GM04504 (cell line): ENCODE measurements around the gene MCF2L2.
"Not testable (repeated sequence)": the region's sequence is repeated elsewhere in the genome, so short reads cannot be mapped to it uniquely, and the experiment has no call there.

Source experiments
- DNase-seq: peaks from one replicate; pipeline ENCODE4 v3.0.0-alpha.2; 2012; ENCODE audit warnings: low read depth

MCF2L2 gene, protein sequence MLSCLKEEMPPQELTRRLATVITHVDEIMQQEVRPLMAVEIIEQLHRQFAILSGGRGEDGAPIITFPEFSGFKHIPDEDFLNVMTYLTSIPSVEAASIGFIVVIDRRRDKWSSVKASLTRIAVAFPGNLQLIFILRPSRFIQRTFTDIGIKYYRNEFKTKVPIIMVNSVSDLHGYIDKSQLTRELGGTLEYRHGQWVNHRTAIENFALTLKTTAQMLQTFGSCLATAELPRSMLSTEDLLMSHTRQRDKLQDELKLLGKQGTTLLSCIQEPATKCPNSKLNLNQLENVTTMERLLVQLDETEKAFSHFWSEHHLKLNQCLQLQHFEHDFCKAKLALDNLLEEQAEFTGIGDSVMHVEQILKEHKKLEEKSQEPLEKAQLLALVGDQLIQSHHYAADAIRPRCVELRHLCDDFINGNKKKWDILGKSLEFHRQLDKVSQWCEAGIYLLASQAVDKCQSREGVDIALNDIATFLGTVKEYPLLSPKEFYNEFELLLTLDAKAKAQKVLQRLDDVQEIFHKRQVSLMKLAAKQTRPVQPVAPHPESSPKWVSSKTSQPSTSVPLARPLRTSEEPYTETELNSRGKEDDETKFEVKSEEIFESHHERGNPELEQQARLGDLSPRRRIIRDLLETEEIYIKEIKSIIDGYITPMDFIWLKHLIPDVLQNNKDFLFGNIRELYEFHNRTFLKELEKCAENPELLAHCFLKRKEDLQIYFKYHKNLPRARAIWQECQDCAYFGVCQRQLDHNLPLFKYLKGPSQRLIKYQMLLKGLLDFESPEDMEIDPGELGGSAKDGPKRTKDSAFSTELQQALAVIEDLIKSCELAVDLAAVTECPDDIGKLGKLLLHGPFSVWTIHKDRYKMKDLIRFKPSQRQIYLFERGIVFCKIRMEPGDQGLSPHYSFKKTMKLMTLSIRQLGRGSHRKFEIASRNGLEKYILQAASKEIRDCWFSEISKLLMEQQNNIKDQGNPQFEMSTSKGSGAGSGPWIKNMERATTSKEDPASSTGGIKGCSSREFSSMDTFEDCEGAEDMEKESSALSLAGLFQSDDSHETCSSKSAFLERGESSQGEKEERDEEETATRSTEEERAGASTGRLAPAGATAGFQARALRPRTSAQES

DNA sequence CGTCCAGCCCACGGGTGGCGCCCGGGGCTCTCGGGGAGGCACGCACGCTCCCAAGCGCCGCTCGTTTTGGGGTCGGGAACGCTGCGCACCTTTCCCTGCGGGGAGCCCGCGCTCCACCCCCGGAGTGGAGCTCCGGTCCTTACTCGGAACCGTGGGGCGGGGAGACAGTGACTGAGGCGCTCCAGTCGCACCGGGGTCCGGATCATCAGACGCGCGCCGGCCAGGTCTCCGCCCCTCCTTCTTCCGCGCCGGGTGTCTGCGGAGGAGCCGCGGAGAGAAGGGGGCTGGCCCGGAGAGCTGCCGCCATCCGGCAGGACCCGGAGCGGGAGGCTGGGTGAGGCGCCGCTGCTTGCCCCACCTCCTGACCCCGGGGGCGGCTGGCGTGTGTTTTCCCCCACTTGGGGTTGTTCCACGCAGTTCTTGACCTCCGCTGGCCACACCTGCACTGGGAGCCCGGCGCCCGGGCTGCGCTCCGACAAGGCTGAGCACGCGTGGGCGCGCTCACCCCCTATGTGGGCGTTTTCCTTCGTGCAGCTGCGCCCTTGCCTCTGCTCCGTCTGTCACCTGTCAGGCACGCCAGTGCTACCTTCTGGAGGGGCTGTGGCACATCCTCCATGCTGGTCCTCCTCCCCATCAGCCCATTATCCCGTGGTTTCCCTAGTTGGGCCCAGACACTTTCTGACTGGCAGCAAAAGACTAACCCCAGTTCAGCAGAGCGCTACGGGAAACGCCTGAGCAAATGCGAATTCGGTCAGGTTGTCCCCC, at the start of gene MCF2L2:
Gene MCF2L2, minus strand, starts transcription at position 173 of the 765 bp plus-strand sequence. CDS start 642 bp downstream, outside the sequence.
- DNase-seq, result no peak

DNA sequence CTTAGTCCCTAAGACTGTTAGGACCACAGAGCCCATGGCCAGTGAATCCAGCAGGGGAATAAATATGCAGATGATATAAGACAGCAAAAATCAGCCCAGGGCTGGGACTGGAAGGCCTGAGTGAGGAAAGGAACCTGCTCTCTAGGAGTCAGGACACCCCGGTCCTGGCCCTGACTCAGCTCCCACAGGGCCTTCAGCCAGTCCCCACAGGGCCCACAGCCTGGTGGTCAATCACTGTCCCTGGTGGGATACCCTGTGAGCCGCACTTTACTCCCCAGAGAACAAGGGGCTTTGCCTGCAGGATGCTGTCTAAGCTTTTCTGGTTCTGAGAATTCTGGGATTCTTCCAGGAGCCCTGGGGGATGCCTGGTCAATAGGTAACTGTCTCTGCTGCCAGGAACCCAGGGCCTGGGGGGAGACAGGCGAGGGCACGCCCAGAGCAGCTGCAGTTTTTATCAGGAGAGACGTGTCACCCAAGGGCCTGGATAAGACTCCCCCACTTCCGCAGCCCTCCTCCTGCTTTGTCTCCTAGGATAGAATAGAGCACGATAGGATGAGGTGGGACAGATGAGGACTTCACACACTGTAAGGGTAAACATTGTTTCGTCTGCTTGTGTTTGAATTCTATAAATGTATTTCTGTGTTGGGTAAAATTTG, 49.5 kb upstream of the MCF2L2 start:
- no peak for DNase-seq

DNA sequence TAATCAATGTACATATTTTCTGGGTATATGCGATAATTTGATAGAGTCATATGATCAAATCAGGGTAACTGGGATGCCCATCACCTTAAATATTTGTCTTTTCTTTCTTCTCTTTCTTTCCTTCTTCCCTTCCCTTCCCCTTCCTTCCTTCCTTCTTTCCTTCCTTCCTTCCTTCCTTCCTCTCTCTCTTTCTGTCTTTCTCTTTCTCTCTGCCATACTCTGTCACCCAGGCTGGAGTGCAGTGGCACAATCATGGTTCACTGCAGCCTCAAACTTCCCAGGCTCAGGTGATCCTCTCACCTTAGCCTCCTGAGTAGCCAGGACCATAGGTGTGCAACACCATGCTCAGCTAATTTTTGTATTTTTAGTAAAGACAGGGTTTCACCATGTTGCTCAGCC, 47.3 kb upstream of the MCF2L2 start:
- not testable (repeated sequence) for DNase-seq

DNA sequence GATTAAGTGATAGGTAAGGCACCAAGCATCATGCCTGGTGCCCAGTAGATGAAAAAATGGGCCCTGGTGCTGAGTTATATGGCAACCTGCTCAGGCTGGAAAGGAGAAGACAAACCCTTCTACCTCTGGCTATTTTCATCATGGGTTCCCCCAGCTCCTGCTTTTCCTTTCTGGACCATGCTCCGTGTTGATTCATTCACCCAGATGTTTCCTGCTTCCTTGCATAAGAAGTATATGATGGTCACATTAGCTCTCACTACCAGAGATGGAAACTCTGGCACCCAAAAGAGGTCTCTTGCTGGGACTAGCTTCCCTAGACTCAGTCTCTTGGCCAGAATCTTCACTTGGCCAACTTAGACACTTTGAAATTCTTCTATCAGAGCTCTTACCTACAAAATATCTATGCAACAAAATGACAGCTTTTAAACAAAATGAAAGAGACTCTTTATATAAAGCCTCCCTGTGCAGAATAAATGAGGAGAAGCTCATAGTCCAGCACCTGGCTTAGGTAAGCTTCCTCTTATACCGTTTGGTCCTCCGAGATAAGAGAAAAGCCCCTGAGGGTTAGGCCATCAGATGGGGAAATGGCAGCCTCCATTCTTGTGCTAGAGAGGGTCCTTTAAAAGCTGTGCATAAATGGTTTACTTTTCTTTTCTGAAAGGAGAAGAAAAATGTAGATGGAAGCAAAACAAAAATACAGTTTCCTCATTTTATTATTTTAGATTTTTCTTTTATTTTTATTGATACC, 46.8 kb upstream of the MCF2L2 start:
- DNase-seq, result no peak

DNA sequence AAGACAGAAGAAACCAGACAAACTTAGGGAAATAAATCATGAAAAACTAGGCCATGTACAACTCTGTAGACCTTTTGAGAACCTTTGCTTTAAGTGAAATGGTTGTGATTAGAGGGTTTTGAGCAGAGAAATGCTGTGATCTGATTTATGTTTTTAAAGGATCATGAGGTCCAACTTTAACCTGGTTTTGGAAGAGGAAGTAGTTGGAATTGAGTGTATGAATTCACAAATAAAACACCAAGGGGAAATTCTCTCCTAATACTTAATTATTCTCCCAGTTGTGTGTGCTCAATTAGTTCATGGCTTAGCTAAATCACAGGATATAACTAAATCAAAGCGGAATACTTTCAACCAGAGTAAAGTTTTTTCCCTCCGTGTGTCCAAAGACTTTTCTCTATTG, 45.5 kb upstream of the MCF2L2 start:
- DNase-seq, result no peak

DNA sequence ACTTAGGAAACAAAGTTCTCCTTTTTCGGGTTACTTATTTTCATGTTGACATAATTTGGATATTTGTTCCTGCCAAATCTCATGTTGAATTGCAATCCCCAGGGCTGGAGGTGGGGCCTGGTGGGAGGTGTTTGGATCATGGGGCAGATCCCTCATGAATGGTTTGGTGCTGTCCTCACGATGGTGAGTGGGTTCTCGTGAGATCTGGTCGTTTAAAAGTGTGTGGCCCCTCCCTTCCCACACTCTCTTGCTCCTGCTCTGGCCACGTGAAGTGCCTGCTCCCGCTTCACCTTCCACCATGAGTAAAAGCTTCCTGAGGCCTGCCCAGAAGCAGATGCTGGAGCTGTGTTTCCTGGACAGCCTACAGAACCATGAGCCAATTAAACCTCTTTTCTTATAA, 43.7 kb upstream of the MCF2L2 start:
- no peak for DNase-seq

DNA sequence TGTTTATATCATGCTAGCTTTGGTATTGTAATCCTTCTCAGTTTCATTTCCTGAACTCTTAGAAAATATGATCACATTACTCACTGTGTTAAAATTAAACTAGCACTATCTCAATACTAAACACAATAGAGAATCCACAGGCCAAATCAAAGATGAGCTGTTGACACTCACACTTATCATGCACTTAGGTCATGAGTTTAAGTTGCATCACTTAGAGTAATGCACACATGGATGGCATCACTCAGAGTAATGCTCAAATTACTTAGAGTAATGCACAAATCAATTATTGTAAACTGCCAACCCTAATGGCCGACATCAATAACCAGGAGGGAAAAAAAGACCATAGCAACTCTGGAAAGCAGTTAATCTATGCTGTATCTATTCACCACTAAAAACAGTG, 40.0 kb upstream of the MCF2L2 start:
- no peak for DNase-seq

DNA sequence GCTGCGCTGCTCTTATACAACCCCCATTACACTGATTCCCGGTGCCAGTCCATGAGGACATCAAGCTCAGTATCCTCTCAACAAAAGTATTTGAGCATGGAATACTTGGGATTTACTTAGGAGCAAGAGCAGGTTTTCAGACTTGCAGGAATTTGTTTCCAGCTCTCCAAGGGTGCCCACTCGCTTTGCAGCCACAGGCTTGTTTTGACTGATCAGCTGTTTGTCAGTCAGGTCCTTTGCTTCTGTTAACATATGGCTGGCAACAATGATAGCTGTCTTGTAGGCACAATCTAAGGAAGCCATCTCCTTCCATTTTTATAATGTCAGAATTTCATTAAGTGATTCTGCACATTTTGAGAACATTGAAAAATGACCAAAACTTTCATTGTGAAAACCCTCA, 38.2 kb upstream of the MCF2L2 start:
- no peak for DNase-seq

DNA sequence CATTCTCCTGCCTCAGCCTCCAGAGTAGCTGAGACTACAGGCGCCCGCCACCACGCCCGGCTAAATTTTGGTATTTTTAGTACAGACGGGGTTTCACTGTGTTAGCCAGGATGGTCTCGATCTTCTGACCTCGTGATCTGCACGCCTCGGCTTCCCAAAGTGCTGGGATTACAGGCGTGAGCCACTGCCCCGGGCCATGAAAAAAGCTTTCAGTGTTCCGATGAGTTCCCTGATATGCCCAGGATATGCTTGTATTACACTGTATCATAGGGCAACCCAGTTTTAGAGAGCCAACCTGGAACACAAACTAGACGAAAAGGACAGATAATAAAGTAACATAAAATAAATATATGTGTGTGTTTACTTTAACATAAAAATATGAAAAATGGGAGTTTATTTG, 37.3 kb upstream of the MCF2L2 start:
- DNase-seq, result not testable (repeated sequence)

DNA sequence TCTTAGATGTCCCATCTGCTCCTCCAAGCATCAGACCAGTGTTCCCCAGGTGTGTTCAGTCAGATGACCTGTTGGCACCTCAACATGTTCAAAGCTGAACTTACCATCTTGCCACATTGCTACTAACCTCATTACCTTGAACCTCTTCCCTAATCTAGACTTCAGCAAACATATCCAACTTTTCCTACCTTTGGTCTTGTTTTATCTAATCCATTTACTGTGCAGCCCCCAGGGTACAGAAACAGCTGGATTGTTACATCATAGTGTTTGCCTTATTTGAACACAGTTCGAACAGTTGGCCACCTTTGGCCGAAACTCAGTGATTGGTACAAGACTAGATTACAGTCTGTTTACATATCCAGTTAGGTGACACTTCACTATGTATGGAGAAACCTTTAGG, 36.1 kb upstream of the MCF2L2 start:
- DNase-seq, result no peak

DNA sequence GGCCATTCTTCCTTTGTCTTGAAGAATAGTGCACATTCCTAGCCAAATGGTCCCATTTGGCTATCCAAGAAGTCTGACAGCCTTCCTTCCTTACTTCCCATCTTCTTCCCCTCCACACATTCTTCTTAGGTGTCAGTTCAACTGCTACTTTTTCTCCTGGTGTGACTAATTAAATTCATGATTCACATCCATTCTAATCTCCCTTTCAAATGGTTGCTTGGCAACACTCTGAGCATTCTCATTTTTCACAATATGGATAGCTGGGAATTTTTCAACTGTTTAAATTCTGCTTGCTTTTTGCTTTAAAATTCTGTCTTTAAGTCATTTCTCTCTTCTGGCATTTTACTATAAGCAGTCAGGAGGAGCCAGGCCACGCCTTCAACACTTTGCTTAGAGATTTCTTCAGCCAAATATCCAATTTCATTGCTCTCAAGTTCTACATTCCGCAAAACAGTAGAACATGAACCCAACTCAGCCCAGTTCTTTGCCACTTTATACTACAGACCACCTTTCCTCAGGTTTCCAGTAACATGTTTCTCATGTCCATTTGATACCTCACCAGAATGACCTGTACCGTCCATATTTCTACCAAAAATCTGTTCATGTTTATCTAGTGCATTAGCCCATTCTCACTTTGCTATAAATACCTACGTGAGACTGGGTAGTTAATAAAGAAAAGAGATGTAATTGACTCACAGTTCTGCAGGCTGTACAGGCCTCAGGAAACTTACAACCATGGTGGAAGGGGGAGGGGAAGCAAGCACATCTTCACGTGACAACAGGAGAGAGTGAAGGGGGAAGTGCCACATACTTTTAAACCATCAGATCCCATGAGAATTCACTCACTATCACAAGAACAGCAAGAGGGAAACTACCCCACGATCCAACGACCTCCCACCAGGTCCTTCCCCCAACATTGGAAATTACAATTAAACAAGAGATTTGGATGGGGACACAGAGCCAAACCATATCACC, 31.9 kb upstream of the MCF2L2 start:
- DNase-seq, result no peak

DNA sequence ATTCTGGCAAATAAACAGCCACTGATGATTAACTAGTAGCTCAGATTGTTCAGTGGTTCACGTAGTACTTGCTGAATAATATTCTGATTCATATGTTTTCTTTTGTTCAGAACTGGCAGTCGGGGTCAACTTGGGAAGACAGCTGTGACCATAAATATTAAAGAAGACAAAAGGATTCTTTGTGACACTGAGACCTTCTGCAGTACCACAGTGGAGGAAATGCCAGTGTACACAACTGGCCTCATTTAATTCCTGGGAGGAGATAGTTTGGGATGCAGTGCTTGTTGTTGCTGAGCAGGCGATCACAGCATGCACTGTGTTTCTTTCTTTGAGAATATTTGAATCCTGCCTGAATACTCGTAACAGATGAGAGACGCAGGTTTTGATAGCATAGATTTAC, 26.7 kb upstream of the MCF2L2 start:
- DNase-seq, result no peak

DNA sequence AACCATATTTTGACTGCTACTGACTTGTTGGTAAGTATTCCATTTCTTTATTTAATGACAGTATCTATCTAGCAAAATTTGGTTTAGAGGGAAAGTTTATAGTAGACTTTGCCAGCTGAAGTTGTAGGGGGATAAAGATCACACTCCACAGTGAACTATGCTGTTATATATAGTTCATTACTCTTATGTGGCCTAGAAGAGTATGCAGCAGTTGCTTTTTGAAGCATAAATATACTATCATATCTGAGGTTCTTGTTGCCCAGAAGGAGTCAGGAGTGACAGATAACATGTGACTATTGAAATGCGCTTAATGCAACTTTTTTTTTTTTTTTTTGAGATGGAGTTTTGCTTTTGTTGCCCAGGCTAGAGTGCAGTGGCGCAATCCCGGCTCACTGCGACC, 25.6 kb upstream of the MCF2L2 start:
- DNase-seq, result no peak

DNA sequence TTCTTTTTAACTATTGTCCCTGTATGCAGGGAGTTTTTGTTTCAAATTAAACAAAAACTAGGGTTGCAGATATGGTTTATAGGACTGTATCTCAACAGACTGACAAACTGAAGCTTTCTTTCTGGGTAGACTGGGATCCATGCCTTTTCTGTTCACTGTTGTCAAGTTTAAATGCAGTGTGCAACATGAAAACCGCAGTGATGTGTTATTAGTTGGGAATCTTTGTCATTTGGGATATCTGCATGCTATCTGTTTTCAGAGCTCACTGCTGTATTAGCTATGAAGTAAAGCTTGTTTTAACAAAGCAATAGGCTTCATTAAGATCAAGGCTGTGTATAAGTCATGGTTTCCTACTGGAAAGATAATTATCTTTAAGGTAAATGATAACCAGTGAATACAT, 21.4 kb upstream of the MCF2L2 start:
- no peak for DNase-seq

DNA sequence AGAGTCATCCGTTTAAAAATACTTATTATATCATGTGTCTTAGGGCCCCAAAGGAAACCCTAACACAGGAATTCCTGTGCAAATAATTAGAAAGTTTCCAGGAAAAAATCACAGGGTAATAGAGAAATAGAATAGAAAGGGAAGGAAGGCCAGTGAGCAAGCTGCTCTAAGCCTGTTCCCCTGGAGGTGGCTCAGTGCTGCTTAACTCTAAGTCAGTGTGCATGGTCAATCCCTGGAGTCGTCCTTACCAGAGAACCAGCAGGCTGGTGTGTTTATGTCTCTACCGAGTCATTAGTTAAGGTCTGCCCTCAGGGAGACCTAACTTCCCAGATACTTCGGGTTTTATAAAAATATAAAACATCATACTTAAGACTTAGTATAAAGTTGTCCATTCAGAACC, 21.0 kb upstream of the MCF2L2 start:
- DNase-seq, result no peak

DNA sequence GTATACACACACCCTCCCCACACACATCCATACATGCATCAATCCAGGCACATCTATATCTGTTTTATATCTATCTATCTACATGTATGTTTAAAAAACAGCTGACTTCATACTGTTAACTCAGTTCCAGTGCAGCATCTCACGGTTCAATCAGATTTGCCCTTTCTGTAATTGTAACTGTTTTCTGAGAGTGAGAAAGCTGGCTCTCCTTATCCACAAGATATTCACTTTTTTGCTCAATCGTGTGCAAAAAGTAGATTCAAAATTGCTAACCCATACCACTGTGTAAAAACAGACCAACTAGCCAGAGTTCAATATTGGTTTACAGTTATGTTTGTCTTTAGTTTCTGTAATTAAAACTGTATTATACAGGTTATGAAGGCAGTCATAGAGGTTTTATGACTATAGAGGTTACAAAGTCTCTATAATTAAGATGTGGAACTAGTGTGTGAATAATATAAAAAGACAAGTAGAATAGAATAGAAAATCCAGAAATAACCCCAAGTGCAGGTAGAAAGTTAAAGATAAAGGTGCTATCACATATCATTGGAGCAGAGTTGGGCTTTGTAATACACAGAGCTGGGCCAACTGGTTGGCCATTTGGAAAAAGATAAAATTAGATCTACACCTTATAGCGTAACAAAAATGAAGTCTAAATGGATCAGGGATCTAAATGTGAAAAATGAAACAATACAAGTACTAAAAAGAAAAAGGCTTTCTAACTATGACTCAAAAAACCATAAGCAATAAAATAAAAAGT, 20.1 kb upstream of the MCF2L2 start:
- DNase-seq, result no peak

DNA sequence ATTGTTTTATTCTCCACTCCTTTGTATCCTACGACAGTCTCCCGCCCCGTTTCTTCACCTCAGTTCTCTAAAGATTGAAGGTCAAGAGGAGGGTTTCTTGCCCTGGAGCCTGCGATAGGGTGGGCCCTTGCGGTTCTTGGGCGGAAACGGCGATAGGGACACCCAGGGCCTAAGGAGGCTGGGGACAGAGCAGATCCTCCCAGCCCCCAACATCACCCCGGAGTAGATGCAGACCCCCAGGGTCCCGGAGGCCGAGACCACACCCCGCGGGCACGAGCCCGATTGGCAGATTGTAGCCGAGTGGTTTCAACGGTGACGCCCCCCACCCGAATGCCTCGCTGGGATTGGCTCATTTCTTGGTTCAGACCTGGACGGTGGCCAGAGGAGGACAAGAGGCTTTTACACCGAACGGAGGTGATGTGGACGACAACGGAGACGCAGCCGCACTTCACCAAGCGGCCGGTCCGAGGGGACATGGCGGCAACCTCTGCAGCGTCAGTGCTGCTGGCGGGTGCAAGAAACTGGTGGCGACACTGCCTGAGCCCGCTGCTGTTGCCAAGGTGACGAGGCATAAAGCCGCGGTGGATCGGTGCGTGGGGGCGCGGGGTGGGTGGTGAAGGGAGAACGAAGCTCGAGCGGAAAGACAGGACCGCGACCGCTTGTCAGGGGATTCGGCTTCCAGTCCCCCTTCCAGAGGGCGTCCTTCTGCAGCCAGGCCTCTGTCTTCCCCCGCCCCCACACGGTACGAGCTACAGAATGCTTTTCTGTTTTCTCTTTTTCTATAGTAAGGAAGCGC, 19.0 kb upstream of the MCF2L2 start:
- DNase-seq, result peak; percentile 56

DNA sequence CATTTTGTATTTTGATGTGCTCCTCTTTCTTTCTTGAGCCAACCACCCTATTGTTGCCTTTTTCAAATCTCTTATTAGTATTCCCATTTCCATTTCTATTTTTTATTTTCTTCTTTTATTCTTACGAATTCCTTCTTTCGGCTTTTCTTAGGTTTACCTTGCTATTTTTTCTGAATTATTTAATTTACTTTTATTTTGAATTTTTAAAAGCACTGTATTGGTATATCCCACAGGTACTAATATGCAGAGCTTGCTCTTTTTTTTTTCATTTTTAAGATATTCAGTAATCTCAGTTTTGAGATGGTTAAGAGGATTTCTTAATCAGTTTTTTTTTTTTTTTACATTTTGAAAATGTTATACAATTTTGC, 18.4 kb upstream of the MCF2L2 start:
- DNase-seq, result no peak
